B cell (primary cell): ENCODE results near the gene INPP1. TPM values are rescaled to one million over a fixed set of nuclear protein-coding genes. Genes with fewer than 3 reads are reported as not detected.

Experiments used
- ATAC-seq: fragments of 200-7000 bp; cut with Tn5 transposase; one replicate; pipeline ENCODE4 v1.10.0; 2021; ENCODE audit warnings: low read depth, mild to moderate bottlenecking, moderate number of reproducible peaks, moderate library complexity
- CTCF ChIA-PET: fragments of 350-600 bp; sonication (Branson Sonifier 250); formaldehyde crosslinking; loops from one replicate; lab custom pipeline; 2021; ENCODE audit warnings: antibody characterized with exemption, inconsistent platforms; lab: Charles Lee
- POLR2A ChIA-PET: fragments of 350-600 bp; sonication (Branson Sonifier 250); formaldehyde crosslinking; loops from one replicate; lab custom pipeline; 2021; ENCODE audit warnings: antibody characterized with exemption; lab: Charles Lee
- DNase-seq: peaks from one replicate; pipeline ENCODE4 v3.0.0; 2013
- H2AFZ ChIP-seq: 2 replicates; pipeline ENCODE4 v1.6.1; 2012; ENCODE audit warnings: mild to moderate bottlenecking, low read depth, low read length; ENCODE audit not compliant: insufficient read depth, poor library complexity, severe bottlenecking
- H3K27ac ChIP-seq, 2 donors: 1 replicate in 1 of 2; 2 replicates in 1 of 2; pipeline ENCODE4 v1.5.1; 2012 to 2013; ENCODE audit warnings: low read length in 2 of 2, mild to moderate bottlenecking in 2 of 2, moderate library complexity in 1 of 2
- H3K27me3 ChIP-seq, 4 experiments: fragments of 200-600 bp in 1 of 4; sonication (generic) in 1 of 4; replicated peaks in 1 of 4; 1 replicate in 2 of 4; 2 replicates in 2 of 4; pipeline versions ENCODE4 v1.6.1 to v1.7.0; 2013 to 2016; ENCODE audit warnings: low read length in 3 of 4, mild to moderate bottlenecking in 2 of 4, mixed read lengths in 1 of 4, moderate library complexity in 1 of 4; ENCODE audit not compliant: insufficient read depth in 4 of 4, control insufficient read depth in 3 of 4; ENCODE audit errors: control extremely low read depth in 1 of 4
- H3K36me3 ChIP-seq, 2 experiments: replicated peaks in 1 of 2; 1 replicate in 1 of 2; 2 replicates in 1 of 2; pipeline versions ENCODE4 v1.6.1 to v1.7.1; 2013; ENCODE audit warnings: low read length in 1 of 2; ENCODE audit not compliant: insufficient read depth in 2 of 2, control insufficient read depth in 1 of 2; ENCODE audit errors: control extremely low read depth in 1 of 2, extremely low read depth in 1 of 2
- H3K4me1 ChIP-seq, 2 donors: fragments of 200-600 bp in 1 of 2; sonication (generic) in 1 of 2; 1 replicate in 1 of 2; 2 replicates in 1 of 2; pipeline versions ENCODE4 v1.5.1 to v1.6.1; 2013 to 2017; ENCODE audit warnings: low read length in 2 of 2; ENCODE audit not compliant: control insufficient read depth in 2 of 2, insufficient read depth in 2 of 2
- H3K4me2 ChIP-seq: replicated peaks from 2 replicates; pipeline ENCODE3; 2012; ENCODE audit warnings: mild to moderate bottlenecking, low read depth, low read length; ENCODE audit not compliant: poor library complexity, severe bottlenecking
- H3K4me3 ChIP-seq, 5 experiments: fragments of 200-600 bp in 1 of 5; sonication (generic) in 1 of 5; 1 replicate in 3 of 5; 2 replicates in 2 of 5; pipeline versions ENCODE4 v1.5.1 to v1.7.0; 2011 to 2016; ENCODE audit warnings: low read length in 4 of 5, mild to moderate bottlenecking in 4 of 5, low read depth in 2 of 5, control low read depth in 1 of 5, moderate library complexity in 1 of 5; ENCODE audit not compliant: insufficient read depth in 1 of 5; ENCODE audit errors: control extremely low read depth in 1 of 5, extremely low read depth in 1 of 5
- H3K79me2 ChIP-seq: fragments of 200-600 bp; sonication (generic); one replicate; pipeline ENCODE4 v1.6.0; 2016; ENCODE audit warnings: low read length; ENCODE audit not compliant: control insufficient read depth, insufficient read depth
- H3K9ac ChIP-seq: fragments of 200-600 bp; sonication (generic); 2 replicates; pipeline ENCODE4 v1.6.1; 2017; ENCODE audit warnings: mild to moderate bottlenecking, low read length, moderate library complexity
- H3K9me3 ChIP-seq, 3 donors: one replicate each; pipeline versions ENCODE4 v1.6.1 to v1.7.1; 2013; ENCODE audit warnings: low read length in 2 of 3; ENCODE audit not compliant: control insufficient read depth in 2 of 3, insufficient read depth in 1 of 3; ENCODE audit errors: control extremely low read depth in 1 of 3
- H4K20me1 ChIP-seq: 2 replicates; pipeline ENCODE4 v1.6.0; 2012; ENCODE audit warnings: mild to moderate bottlenecking, low read length; ENCODE audit not compliant: insufficient read depth, control insufficient read depth, poor library complexity, severe bottlenecking
- H3K27ac Mint-ChIP-seq: one replicate; pipeline ENCODE4 v1.8.0; 2021; ENCODE audit warnings: mixed read lengths
- H3K27me3 Mint-ChIP-seq: one replicate; pipeline ENCODE4 v1.8.0; 2021; ENCODE audit warnings: mixed read lengths
- H3K4me1 Mint-ChIP-seq: one replicate; pipeline ENCODE4 v1.8.0; 2021; ENCODE audit warnings: mixed read lengths
- H3K4me3 Mint-ChIP-seq: one replicate; pipeline ENCODE4 v1.8.0; 2021; ENCODE audit warnings: mixed read lengths
- H3K9me3 Mint-ChIP-seq: one replicate; pipeline ENCODE4 v1.8.0; 2022; ENCODE audit warnings: mixed read lengths; ENCODE audit not compliant: insufficient read depth
- EZH2 ChIP-seq: IDR thresholded peaks from 2 replicates; pipeline ENCODE4 v1.6.1; 2012; ENCODE audit warnings: borderline replicate concordance, low read depth, mild to moderate bottlenecking, moderate library complexity, low read length; ENCODE audit not compliant: insufficient read depth, poor library complexity, severe bottlenecking
- WGBS: methylation state at CpG from one replicate; pipeline ENCODE4 v1.1.5; 2013; ENCODE audit warnings: missing lambda C conversion rate; ENCODE audit not compliant: insufficient coverage; 5-methylcytosine and 5-hydroxymethylcytosine counted together
- intact Hi-C: fragments of 100-400 bp; cut with micrococcal nuclease; formaldehyde crosslinking; loops from one replicate; pipeline ENCODE4 v1.10.0; 2022
- polyA plus RNA-seq: library from polyadenylated mRNA; depleted of rRNA; stranded (reverse); fragments of >200 nt; gene quantifications from 2 replicates; pipeline ENCODE4 v1.2.3, GENCODE V29; 2012
- total RNA-seq, 2 donors: library from RNA; stranded (reverse); fragments of 120-200 nt in 1 of 2; gene quantifications; 1 replicate in 1 of 2; 2 replicates in 1 of 2; pipeline versions ENCODE4 v1.2.3 to v1.2.4, GENCODE V29; 2013 to 2022
- TF ChIP-seq, protein P1 (sequence below): fragments of 200-600 bp; IDR thresholded peaks from one replicate; pipeline ENCODE4 v1.8.0; 2022; ENCODE audit warnings: antibody characterized with exemption, mild to moderate bottlenecking

The INPP1 gene
- total and polyA plus RNA-seq, 2 donors (not counting 1 experiment from before 2014, with no cell fraction given): 3.1 to 3.7 TPM

DNA sequence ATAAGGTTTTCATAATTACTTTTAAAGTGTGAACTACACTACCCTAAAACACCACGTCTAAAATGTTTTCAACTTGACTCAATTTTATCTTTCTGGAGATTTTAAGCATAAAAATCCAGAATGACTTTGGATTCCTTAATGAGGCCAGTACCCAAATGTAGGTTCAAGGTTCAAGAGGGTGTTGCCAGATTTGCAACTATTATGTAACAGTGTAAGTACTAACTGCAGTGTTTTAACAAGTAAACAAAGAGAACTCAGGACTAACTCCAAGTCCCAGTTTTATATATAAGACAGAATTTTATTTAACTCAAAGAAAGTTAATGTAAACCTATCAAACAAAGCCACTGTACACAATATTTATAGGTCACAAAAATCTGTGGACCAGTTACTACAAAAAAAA is 29.5 kb upstream of the INPP1 start:
- ATAC-seq: no peak
- Histone ChIP-seq H3K4me3 (no peak overlapping the region), H3K9me3 (no peaks in the 10 kb centered on the region), H3K36me3 (peaks cover 3 to 17% of the 10 kb centered on the region in 2 experiments), H3K27me3 (no peaks in the 10 kb centered on the region), H3K4me1 (peaks cover 9 to 17% of the 10 kb centered on the region in 2 donors), H3K27ac (no peak overlapping the region), H2AFZ (no peak overlapping the region), H3K9ac (no peak overlapping the region), H3K4me2 (no peak overlapping the region), H3K79me2 (peaks cover 76% of the 10 kb centered on the region), H4K20me1 (peaks cover 8% of the 10 kb centered on the region)
- Mint-ChIP-seq H3K4me1 (peaks cover 28% of the 10 kb centered on the region), H3K4me3 (no peak overlapping the region), H3K27me3 (no peaks in the 10 kb centered on the region), H3K9me3 (no peaks in the 10 kb centered on the region), H3K27ac (no peak overlapping the region)
- WGBS: no CpG with 5 or more reads among the region's 1 CpG
- DNase-seq: no peak
- intact Hi-C loops: loop anchor here (2.0 kb wide), 1 partner anchor 225 kb away; no protein-coding TSS in a partner anchor
- TF ChIP-seq EZH2: no peak
- ChIA-PET POLR2A (no interaction called here), CTCF (interaction anchor here (0.8 to 1.4 kb wide), 2 partner anchors 37 to 218 kb away, joined by 3 to 4 read pairs; no protein-coding TSS in a partner anchor)

DNA sequence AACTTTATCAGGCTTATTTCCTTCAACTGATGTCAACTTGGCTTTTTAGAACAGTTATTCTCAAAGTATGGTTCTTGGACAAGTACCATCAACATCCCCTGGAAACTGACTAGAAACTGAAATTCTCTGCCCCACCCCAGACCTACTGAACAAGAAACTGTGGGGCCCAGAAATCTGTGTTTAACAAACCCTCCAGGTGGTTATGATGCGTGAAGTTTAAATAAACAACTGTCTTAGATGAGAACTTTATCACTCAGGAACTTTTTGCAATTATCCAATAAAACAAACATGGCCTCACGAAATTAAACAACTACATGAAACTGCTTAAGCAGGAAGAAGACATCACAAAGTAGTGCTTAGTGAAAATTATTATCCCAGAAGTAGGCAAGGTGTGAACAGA is 28.1 kb upstream of the INPP1 start:
- H3K4me2 ChIP-seq: no peak overlapping the region
- no peak for TF ChIP-seq EZH2
- TF ChIP-seq, protein P1, sequence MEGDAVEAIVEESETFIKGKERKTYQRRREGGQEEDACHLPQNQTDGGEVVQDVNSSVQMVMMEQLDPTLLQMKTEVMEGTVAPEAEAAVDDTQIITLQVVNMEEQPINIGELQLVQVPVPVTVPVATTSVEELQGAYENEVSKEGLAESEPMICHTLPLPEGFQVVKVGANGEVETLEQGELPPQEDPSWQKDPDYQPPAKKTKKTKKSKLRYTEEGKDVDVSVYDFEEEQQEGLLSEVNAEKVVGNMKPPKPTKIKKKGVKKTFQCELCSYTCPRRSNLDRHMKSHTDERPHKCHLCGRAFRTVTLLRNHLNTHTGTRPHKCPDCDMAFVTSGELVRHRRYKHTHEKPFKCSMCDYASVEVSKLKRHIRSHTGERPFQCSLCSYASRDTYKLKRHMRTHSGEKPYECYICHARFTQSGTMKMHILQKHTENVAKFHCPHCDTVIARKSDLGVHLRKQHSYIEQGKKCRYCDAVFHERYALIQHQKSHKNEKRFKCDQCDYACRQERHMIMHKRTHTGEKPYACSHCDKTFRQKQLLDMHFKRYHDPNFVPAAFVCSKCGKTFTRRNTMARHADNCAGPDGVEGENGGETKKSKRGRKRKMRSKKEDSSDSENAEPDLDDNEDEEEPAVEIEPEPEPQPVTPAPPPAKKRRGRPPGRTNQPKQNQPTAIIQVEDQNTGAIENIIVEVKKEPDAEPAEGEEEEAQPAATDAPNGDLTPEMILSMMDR: no peak
- Mint-ChIP-seq H3K27me3 (no peaks in the 10 kb centered on the region), H3K4me1 (peaks cover 37% of the 10 kb centered on the region), H3K9me3 (no peaks in the 10 kb centered on the region), H3K4me3 (no peak overlapping the region), H3K27ac (no peak overlapping the region)
- no peak overlapping the region for H3K27ac ChIP-seq
- no CpG with 5 or more reads among the region's 2 CpGs for WGBS
- H3K9ac ChIP-seq: no peak overlapping the region
- intact Hi-C loops: loop anchor here (2.0 to 5.0 kb wide), 2 partner anchors 133 to 226 kb away; a partner anchor contains a TSS
- CTCF ChIA-PET: interaction anchor here (1.4 kb wide), 1 partner anchor 220 kb away, joined by 4 read pairs; no protein-coding TSS in a partner anchor
- peaks cover 14 to 22% of the 10 kb centered on the region in 2 donors for H3K4me1 ChIP-seq
- DNase-seq (no peak), ATAC-seq (no peak)
- no peak overlapping the region for H3K4me3 ChIP-seq
- no peaks in the 10 kb centered on the region for H3K27me3 ChIP-seq
- H3K9me3 ChIP-seq: no peaks in the 10 kb centered on the region
- no peak overlapping the region for H2AFZ ChIP-seq
- POLR2A ChIA-PET: no interaction called here
- peaks cover 3 to 6% of the 10 kb centered on the region in 2 experiments for H3K36me3 ChIP-seq
- H3K79me2 ChIP-seq: peaks cover 77% of the 10 kb centered on the region
- peaks cover 8% of the 10 kb centered on the region for H4K20me1 ChIP-seq
